H9 (cell line): ENCODE measurements around the gene INTS13. TPM values are rescaled to one million over a fixed set of nuclear protein-coding genes. Genes with fewer than 3 reads are reported as not detected.

ENCODE experiments used
- DNase-seq: peaks from one replicate; pipeline ENCODE4 v3.0.0-alpha.2; 2017
- H2AFZ ChIP-seq: one replicate; pipeline ENCODE4 v1.6.1; 2013; ENCODE audit warnings: mild to moderate bottlenecking, low read length, control low read depth, moderate library complexity
- H2AK5ac ChIP-seq: 2 replicates; pipeline ENCODE4 v1.6.1; 2013; ENCODE audit warnings: low read length, control low read depth, mixed read lengths; ENCODE audit not compliant: insufficient read length
- H2BK120ac ChIP-seq: one replicate; pipeline ENCODE4 v1.6.1; 2013; ENCODE audit warnings: low read depth, mild to moderate bottlenecking, low read length, control low read depth, inconsistent platforms; ENCODE audit not compliant: poor library complexity, severe bottlenecking
- H2BK12ac ChIP-seq: 2 replicates; pipeline ENCODE4 v1.6.1; 2013; ENCODE audit warnings: low read length, control low read depth, mixed read lengths, low read depth; ENCODE audit not compliant: insufficient read length
- H2BK15ac ChIP-seq: 2 replicates; pipeline ENCODE4 v1.6.1; 2013; ENCODE audit warnings: low read depth, low read length, control low read depth
- H2BK20ac ChIP-seq: one replicate; pipeline ENCODE4 v1.6.1; 2013; ENCODE audit warnings: low read depth, mild to moderate bottlenecking, low read length, control low read depth, inconsistent platforms; ENCODE audit not compliant: poor library complexity, severe bottlenecking
- H2BK5ac ChIP-seq: 2 replicates; pipeline ENCODE4 v1.6.1; 2013; ENCODE audit warnings: low read length, control low read depth, mixed read lengths; ENCODE audit not compliant: insufficient read length
- H3K14ac ChIP-seq: 2 replicates; pipeline ENCODE4 v1.6.1; 2013; ENCODE audit warnings: low read length, control low read depth; ENCODE audit not compliant: insufficient read depth
- H3K18ac ChIP-seq: 2 replicates; pipeline ENCODE4 v1.6.1; 2013; ENCODE audit warnings: low read depth, mild to moderate bottlenecking, mixed read lengths, low read length, control low read depth; ENCODE audit not compliant: insufficient read length
- H3K23ac ChIP-seq: 2 replicates; pipeline ENCODE4 v1.6.1; 2013; ENCODE audit warnings: low read length, control low read depth, mixed read lengths, low read depth; ENCODE audit not compliant: insufficient read length
- H3K23me2 ChIP-seq: 2 replicates; pipeline ENCODE4 v1.6.1; 2013; ENCODE audit warnings: low read depth, mild to moderate bottlenecking, mixed read lengths, low read length, control low read depth; ENCODE audit not compliant: insufficient read length, poor library complexity, severe bottlenecking
- H3K27ac ChIP-seq: 2 replicates; pipeline ENCODE4 v1.5.1; 2013; ENCODE audit warnings: low read length, control low read depth, mixed read lengths, low read depth; ENCODE audit not compliant: insufficient read length
- H3K27me3 ChIP-seq: 2 replicates; pipeline ENCODE4 v1.6.1; 2013; ENCODE audit warnings: low read length, control low read depth, inconsistent platforms; ENCODE audit not compliant: insufficient read depth
- H3K4ac ChIP-seq: 2 replicates; pipeline ENCODE4 v1.6.1; 2013; ENCODE audit warnings: low read depth, mild to moderate bottlenecking, control low read depth, inconsistent platforms, low read length, moderate library complexity
- H3K4me1 ChIP-seq: 2 replicates; pipeline ENCODE4 v1.6.1; 2013; ENCODE audit warnings: low read length, control low read depth, inconsistent platforms; ENCODE audit not compliant: insufficient read depth
- H3K4me2 ChIP-seq: 2 replicates; pipeline ENCODE4 v1.6.1; 2013; ENCODE audit warnings: low read length, control low read depth, mixed read lengths; ENCODE audit not compliant: insufficient read length, insufficient read depth
- H3K56ac ChIP-seq: 2 replicates; pipeline ENCODE4 v1.6.1; 2013; ENCODE audit warnings: low read depth, mild to moderate bottlenecking, mixed read lengths, low read length, control low read depth; ENCODE audit not compliant: insufficient read length
- H3K79me1 ChIP-seq: 2 replicates; pipeline ENCODE4 v1.6.1; 2013; ENCODE audit warnings: low read depth, mild to moderate bottlenecking, moderate library complexity, low read length, control low read depth, inconsistent platforms; ENCODE audit not compliant: insufficient read depth, poor library complexity, severe bottlenecking
- H3K79me2 ChIP-seq: 2 replicates; pipeline ENCODE4 v1.6.1; 2013; ENCODE audit warnings: low read length, control low read depth, inconsistent platforms; ENCODE audit not compliant: insufficient read depth
- H3K9ac ChIP-seq: 2 replicates; pipeline ENCODE4 v1.6.1; 2013; ENCODE audit warnings: low read length, control low read depth, mixed read lengths; ENCODE audit not compliant: insufficient read length; ENCODE audit errors: extremely low read depth
- H3K9me3 ChIP-seq: one replicate; pipeline ENCODE4 v1.6.1; 2013; ENCODE audit warnings: low read depth, low read length, inconsistent platforms; ENCODE audit not compliant: control insufficient read depth
- H3T11ph ChIP-seq: one replicate; pipeline ENCODE4 v1.6.1; 2013; ENCODE audit warnings: mild to moderate bottlenecking, low read length, control low read depth, inconsistent platforms
- H4K20me1 ChIP-seq: one replicate; pipeline ENCODE4 v1.6.1; 2013; ENCODE audit not compliant: control insufficient read depth, insufficient read length, insufficient read depth
- H4K5ac ChIP-seq: 2 replicates; pipeline ENCODE4 v1.6.1; 2013; ENCODE audit warnings: low read depth, mild to moderate bottlenecking, mixed read lengths, low read length, control low read depth; ENCODE audit not compliant: insufficient read length
- H4K8ac ChIP-seq: replicated peaks from 2 replicates; pipeline ENCODE4 v1.6.1; 2013; ENCODE audit warnings: low read length, control low read depth, mixed read lengths, low read depth; ENCODE audit not compliant: insufficient read length
- H4K91ac ChIP-seq: 2 replicates; pipeline ENCODE4 v1.6.1; 2013; ENCODE audit warnings: low read depth, mild to moderate bottlenecking, moderate library complexity, mixed read lengths, low read length, control low read depth; ENCODE audit not compliant: insufficient read length
- H3K27ac Mint-ChIP-seq, 3 experiments: 2 replicates in 2 of 3; 3 replicates in 1 of 3; pipeline ENCODE4 v1.8.0; 2020 to 2021; ENCODE audit warnings: mixed read lengths in 3 of 3, mild to moderate bottlenecking in 1 of 3, moderate library complexity in 1 of 3
- H3K27me3 Mint-ChIP-seq: 2 replicates; pipeline ENCODE4 v1.8.0; 2021; ENCODE audit warnings: low read depth, mild to moderate bottlenecking, moderate library complexity, mixed read lengths
- H3K36me3 Mint-ChIP-seq, 3 experiments: 2 replicates in 2 of 3; 3 replicates in 1 of 3; pipeline ENCODE4 v1.8.0; 2020 to 2021; ENCODE audit warnings: low read depth in 3 of 3, mixed read lengths in 3 of 3; ENCODE audit not compliant: insufficient read depth in 1 of 3
- H3K4me1 Mint-ChIP-seq, 2 experiments: 2 replicates each; pipeline ENCODE4 v1.8.0; 2020; ENCODE audit warnings: mixed read lengths in 2 of 2
- H3K4me3 Mint-ChIP-seq, 2 experiments: 2 replicates in 1 of 2; 3 replicates in 1 of 2; pipeline ENCODE4 v1.8.0; 2020 to 2021; ENCODE audit warnings: mild to moderate bottlenecking in 2 of 2, mixed read lengths in 2 of 2, moderate library complexity in 1 of 2
- H3K9me3 Mint-ChIP-seq, 2 experiments: 2 replicates in 1 of 2; 3 replicates in 1 of 2; pipeline ENCODE4 v1.8.0; 2020; ENCODE audit warnings: mild to moderate bottlenecking in 2 of 2, mixed read lengths in 2 of 2, moderate library complexity in 1 of 2
- CTCF ChIP-seq: fragments of 200-600 bp; sonication (generic); conservative IDR thresholded peaks from 3 replicates; pipeline ENCODE4 v1.8.0; 2021; ENCODE audit warnings: antibody characterized with exemption, mild to moderate bottlenecking
- WGBS: extraction: QIAGEN DNeasy Blood & Tissue Kit; methylation state at CpG from one replicate; pipeline ENCODE4 v1.1.7; 2013; ENCODE audit warnings: missing lambda C conversion rate, low lambda C conversion rate, mixed read lengths; ENCODE audit not compliant: insufficient read length; ENCODE audit errors: extremely low coverage; 5-methylcytosine and 5-hydroxymethylcytosine counted together
- total RNA-seq: library from RNA; stranded (reverse); gene quantifications from 2 replicates; pipeline ENCODE4 v1.2.1, GENCODE V29; 2021

Gene INTS13
- total RNA-seq, 1 experiment from 2014 or later = 39.1 TPM

GRCh38 chr12:26867080-26867479, 70.7 kb downstream of the INTS13 start:
- no peak overlapping the region for H2BK15ac ChIP-seq
- H3K4ac ChIP-seq = no peak overlapping the region
- no peaks in the 10 kb centered on the region for H3K4me1 ChIP-seq
- Mint-ChIP-seq H3K27ac (no peak overlapping the region), H3K4me3 (no peak overlapping the region), H3K9me3 (no peaks in the 10 kb centered on the region), H3K4me1 (no peaks in the 10 kb centered on the region), H3K36me3 (no peaks in the 10 kb centered on the region), H3K27me3 (no peaks in the 10 kb centered on the region)
- no CpG with 5 or more reads among the region's 2 CpGs for WGBS
- no peak overlapping the region for H2BK120ac ChIP-seq
- no peak overlapping the region for H4K8ac ChIP-seq
- DNase-seq = no peak
- H3K23me2 ChIP-seq = no peaks in the 10 kb centered on the region
- H3K9me3 ChIP-seq = no peaks in the 10 kb centered on the region
- no peak overlapping the region for H4K91ac ChIP-seq
- no peak overlapping the region for H3K27ac ChIP-seq
- H3K79me2 ChIP-seq = no peaks in the 10 kb centered on the region
- no peak overlapping the region for H2BK5ac ChIP-seq
- H3K18ac ChIP-seq = no peak overlapping the region
- H3T11ph ChIP-seq = no peak overlapping the region
- H2BK12ac ChIP-seq = no peak overlapping the region
- no peak overlapping the region for H3K56ac ChIP-seq
- H2AFZ ChIP-seq = no peak overlapping the region
- H3K23ac ChIP-seq = no peak overlapping the region
- H3K4me2 ChIP-seq = no peak overlapping the region
- no peak overlapping the region for H3K9ac ChIP-seq
- no peak overlapping the region for H2AK5ac ChIP-seq
- no peak overlapping the region for H4K5ac ChIP-seq
- no peaks in the 10 kb centered on the region for H3K27me3 ChIP-seq
- TF ChIP-seq CTCF = no peak
- no peaks in the 10 kb centered on the region for H3K79me1 ChIP-seq
- no peaks in the 10 kb centered on the region for H4K20me1 ChIP-seq
- H2BK20ac ChIP-seq = no peak overlapping the region
- H3K14ac ChIP-seq = no peak overlapping the region
